ENCODE results near the gene GDPD4.

Gene GDPD4

GRCh38 chr11:77187776-77188632 lies 113.5 kb downstream of the GDPD4 start:
- peak; percentile 64 for DNase-seq

DNA sequence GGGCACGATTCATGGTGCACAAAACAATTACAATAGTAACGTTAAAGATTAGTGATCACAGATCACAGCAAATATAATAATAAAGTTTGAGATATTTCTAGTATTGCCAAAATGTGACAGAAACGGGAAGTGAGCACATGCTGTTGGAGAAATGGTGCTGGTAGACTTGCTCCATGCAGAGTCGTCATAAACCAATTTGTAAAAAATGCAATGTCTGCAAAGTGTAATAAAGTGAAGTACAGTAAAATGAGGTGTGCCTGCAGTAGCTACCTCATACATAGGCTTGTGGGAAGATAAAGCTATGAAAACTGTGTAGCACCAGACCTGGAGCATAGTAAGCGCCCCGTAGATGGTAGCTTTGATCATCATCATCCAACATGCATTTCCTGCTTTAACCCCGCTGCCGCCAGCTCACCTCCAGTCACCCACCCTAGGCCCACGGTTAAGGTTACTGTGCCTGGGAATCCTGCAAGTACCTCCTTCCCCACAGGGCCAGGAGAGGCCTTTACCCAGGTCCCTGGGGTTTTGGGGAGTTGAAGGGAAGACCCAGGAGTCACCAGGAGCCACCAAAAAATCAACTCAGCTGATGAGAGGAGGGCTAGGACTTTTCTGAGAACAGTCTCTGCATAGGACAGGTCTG lies 114.3 kb downstream of the GDPD4 start:
- DNase-seq, result no peak

DNA sequence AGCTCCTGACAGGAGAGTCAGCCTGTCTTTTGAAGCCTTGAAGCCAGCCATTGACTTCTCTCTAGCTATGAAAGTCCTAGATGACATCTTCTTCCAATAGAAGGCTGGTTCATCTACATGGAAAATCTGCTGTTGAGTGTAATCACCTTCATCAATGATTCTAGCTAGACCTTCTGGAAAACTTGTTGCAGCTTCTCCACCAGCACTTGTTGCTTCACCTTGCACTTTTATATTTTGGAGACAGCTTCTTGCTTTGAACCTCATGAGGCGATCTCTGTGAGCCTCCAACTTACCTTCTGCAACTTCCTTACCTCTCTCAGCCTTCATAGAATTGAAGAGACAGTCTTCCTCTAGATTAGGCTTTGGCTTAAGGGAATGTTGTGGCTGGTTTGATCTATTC lies 115.2 kb downstream of the GDPD4 start:
- no peak for DNase-seq

DNA sequence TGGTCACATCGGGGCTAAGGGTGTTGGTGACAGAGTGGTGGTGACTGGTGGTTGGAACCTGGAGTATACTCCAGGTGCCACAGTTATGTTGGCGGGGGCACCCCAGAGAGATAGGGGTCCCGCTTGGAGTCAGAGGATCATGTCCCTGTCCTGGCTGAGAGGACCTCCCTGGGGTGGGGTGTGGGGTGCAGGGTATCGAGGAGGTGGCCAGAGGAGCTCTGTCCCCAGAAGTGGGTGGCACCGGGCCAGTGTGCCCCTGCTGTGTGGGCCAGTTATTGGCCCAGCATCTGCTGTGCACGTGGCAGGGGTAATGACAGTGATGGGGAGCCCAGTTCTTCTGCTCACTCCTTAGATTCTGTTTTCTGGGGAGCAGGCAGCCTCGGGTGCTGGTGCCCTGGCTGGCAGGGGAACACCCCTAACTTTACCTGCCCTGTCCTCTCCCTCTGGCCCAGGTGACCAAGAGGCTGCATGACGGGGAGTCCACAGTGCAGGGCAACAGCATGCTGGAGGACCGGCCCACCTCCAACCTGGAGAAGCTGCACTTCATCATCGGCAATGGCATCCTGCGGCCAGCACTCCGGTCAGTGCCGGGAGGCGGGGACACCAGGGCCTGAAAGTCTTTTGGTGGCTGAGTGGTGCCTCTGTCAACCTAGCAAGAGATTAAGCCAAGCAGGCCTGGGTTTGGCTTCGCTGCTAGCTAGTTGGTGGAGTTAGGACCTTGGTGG lies 117.2 kb downstream of the GDPD4 start:
- DNase-seq, result no peak

DNA sequence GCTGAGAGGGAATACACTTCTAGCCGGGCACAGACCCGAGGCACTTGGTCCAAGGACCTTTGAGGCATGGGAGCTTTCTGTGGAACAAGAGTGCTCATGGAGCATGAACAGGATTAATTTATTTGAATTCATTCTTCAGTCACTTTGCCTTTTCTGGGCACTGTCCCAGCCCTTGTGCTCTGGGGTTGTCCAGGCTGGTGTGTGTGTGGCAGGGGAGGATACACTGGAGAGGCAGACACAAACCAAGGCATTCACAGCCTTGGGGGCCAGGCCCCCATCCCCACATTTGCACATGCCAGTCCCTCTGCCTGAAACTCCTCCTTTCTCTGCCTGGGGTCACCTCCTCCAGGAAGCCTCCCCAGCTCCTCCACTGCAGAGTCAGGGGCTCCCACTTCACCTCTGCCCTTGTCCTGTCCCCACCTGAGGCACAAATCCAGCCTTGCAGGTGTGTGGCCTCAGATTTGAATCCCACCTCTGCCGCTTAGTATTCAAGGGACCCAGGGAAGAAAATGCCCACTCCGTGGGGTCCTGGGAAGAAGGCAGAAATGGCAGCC lies 118.0 kb downstream of the GDPD4 start:
- no peak for DNase-seq

GRCh38 chr11:77182542-77183430 lies 118.7 kb downstream of the GDPD4 start:
- DNase-seq, result no peak

DNA sequence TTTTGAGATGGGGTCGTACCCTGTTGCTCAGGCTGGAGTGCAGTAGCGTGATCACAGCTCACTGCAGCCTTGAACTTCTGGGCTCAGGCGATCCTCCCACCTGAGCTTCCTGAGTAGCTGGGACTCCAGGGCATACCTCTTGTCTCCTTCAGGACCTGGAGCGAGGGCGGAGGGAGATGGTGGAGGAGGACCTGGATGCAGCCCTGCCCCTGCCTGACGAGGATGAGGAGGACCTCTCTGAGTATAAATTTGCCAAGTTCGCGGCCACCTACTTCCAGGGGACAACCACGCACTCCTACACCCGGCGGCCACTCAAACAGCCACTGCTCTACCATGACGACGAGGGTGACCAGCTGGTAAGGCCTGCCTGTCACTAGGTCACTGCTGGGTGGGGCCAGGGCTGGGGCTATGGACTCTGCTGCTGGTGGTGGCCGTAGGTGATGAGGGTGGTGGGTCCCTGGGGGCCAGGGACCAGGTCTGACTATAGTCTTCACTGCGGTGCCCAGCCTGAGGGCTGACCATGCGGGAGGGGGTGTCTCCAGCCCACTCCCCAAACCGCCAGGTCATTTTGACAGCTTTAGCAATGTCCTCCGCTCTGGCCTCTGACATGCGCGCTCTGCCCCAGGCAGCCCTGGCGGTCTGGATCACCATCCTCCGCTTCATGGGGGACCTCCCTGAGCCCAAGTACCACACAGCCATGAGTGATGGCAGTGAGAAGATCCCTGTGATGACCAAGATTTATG lies 119.5 kb downstream of the GDPD4 start:
- DNase-seq, result no peak

GRCh38 chr11:77181226-77181625 lies 120.3 kb downstream of the GDPD4 start:
- no peak for DNase-seq

GRCh38 chr11:77180346-77180745 lies 121.1 kb downstream of the GDPD4 start:
- DNase-seq, result no peak

DNA sequence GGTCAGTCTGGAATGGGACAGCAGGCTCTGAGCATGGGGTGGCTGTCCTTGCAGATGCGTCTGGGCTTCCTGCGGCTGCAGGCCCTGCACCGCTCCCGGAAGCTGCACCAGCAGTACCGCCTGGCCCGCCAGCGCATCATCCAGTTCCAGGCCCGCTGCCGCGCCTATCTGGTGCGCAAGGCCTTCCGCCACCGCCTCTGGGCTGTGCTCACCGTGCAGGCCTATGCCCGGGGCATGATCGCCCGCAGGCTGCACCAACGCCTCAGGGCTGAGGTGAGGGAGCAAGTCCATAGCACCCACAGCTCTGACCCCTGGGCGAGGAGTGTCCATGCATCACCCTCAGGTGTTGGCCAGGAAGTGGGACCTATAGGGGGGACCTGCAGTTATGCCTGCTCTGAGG lies 121.8 kb downstream of the GDPD4 start:
- no peak for DNase-seq

DNA sequence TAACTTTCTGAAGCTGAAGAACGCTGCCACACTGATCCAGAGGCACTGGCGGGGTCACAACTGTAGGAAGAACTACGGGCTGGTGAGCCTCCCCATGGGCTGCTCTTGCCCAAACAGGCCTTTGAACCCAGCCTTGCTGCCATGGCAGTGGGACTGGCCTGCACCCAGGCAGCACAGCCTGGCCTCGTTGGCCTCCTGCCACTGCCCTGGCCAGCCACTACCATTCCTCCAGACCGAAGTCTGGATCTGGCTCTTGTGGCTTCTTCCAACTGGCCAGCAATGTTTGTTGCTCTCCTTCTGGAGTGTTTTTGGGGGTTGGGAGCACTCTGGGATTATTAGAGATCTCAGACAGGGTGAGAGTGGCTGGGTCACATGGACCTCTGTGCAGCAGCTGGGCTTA lies 122.4 kb downstream of the GDPD4 start:
- DNase-seq, result no peak

GRCh38 chr11:77178150-77178549 lies 123.3 kb downstream of the GDPD4 start:
- no peak for DNase-seq

DNA sequence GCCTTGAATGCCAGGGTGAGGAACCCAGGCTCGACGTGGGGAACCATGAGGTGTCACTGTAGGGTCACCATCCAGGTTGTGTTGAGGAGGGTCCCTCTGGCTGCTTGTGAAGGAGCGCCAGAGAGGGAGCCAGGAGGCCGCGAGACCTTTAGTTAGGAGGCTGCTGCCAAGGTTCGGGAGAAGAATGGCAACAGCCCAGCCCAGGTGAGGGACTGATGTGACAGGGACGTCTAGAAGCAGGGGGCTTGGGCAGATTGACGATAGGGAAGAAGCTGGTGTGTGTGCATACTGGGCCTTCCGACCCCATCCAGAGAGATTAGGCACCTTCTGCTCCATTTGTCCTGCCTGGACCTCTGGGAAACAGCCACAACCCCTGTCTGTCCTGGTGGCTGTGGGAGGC lies 124.5 kb downstream of the GDPD4 start:
- no peak for DNase-seq

- DNase-seq, result no peak
These were observed 125.5 kb downstream of the GDPD4 start for GRCh38 chr11:77175869-77176539.

DNA sequence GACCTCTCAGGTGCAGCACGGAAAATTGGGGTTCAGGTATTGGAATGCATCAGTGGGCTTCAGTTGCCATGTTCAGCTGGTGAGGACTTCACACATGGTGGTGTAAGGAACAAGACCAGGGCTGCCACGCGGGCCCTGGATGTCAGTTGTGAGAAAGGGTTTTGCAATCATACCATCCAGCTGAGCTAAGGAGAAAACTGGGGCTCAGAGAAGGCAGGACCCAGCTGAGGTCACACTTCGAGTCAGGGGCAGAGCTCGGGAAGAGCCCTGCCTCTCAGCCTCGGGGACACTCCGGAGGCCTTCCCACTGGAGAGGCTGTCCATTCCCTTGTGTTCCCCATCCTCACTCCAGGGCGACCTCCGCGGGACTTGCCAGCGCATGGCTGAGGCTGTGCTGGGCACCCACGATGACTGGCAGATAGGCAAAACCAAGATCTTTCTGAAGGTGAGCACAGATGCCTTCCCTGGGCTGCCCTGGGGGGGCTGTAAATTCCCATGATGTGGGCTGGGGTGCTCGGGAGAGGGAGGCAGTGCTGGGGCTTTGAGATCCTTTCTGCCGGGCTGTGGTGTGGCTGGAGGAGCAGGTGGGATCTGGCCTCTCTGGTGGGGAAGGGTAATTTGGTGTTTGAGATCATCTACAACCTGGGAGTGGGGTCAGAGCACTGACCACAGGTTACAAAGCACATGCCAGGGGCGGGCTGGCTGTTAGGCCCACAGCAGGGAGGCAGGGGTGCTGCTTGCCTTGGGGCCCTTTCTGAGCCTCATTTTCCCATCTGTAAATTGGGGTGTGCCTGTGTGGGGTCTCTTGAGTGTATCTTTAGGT lies 126.3 kb downstream of the GDPD4 start:
- no peak for DNase-seq

DNA sequence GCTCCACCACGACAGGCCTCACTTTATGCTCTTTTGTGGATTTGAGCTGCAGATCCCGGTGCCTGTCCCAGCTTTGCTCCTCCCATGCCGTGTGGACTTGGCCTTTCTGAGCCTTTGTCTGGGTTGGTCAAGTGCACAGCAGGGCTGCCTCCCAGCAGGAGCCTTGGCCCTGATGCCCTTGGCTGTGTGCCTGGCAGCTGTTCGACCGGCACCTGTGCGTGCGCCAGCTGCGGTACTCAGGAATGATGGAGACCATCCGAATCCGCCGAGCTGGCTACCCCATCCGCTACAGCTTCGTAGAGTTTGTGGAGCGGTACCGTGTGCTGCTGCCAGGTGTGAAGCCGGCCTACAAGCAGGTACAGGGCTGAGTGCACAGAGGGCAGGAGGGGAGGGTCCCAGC lies 126.9 kb downstream of the GDPD4 start:
- DNase-seq, result no peak

DNA sequence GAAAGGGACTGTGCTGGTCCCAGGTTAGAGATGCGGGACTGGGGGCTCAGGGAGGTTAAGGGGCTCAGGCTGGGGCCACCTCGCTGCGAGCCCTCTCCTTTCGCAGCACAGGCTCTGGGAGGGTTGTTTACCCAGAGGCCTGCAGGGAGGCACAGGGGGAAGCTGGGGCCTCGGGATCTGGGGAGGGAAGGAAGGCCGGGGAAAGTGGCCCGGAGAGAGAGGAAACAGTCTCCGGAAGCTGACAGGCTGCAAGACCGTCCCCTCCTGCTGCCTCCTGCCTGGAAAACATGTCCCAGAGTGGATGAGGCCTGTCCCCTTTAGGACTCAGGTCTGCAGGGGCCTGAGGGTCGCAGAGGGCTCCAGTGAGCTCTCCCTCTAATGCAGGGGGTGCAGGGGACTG lies 128.0 kb downstream of the GDPD4 start:
- no peak for DNase-seq

DNA sequence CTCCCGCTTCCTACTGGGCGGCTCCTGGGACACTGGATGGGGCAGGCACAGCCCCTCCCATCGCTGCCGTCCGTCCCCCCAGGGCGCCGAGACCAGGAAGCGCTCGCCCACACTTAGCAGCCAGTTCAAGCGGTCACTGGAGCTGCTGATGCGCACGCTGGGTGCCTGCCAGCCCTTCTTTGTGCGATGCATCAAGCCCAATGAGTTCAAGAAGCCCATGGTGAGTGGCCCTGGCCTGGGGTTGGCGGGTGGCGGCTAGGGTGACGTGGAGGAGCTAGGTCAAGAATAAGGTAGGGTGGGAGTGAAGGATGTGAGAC lies 128.9 kb downstream of the GDPD4 start:
- no peak for DNase-seq

- DNase-seq, result no peak
These were observed 129.4 kb downstream of the GDPD4 start for GRCh38 chr11:77171885-77172665.

DNA sequence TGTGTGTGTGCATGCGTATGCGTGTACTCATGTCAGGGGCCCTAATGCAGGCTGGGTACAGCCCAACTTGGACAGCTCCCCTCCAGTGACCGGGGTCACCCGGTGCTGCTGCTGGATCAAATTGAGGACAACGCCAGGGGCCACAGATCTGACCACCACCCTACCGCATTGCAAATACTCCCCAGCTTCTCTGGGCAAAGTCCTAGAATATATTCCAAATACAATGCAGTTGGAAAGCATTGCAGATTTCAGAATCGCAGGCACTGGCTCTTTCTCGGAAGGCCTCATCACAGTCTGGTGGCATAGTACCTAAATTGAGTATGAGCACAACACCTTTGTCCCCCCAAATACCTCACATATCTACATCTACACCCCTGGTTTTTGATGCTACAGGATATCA lies 130.2 kb downstream of the GDPD4 start:
- no peak for DNase-seq
